Mesothelial cell of epicardium (in vitro differentiated cells): ENCODE measurements around the gene PACSIN1. TPM values are rescaled to one million over a fixed set of nuclear protein-coding genes. Genes with fewer than 3 reads are reported as not detected.

ENCODE experiments used
- DNase-seq, 2 experiments: peaks; one replicate each; pipeline ENCODE4 v3.0.0; 2021; ENCODE audit warnings: low spot score in 2 of 2; ENCODE audit not compliant: unreplicated experiment in 2 of 2
- H3K27ac Mint-ChIP-seq: 2 replicates; pipeline ENCODE4 v1.8.0; 2021; ENCODE audit warnings: mixed read lengths
- H3K27me3 Mint-ChIP-seq: 2 replicates; pipeline ENCODE4 v1.8.0; 2021; ENCODE audit warnings: low read depth, mixed read lengths
- H3K36me3 Mint-ChIP-seq: 2 replicates; pipeline ENCODE4 v1.8.0; 2021; ENCODE audit warnings: mixed read lengths
- H3K4me1 Mint-ChIP-seq: 2 replicates; pipeline ENCODE4 v1.8.0; 2021; ENCODE audit warnings: mixed read lengths
- H3K4me3 Mint-ChIP-seq: 2 replicates; pipeline ENCODE4 v1.8.0; 2021; ENCODE audit warnings: mild to moderate bottlenecking, moderate library complexity, mixed read lengths
- H3K9me3 Mint-ChIP-seq: 2 replicates; pipeline ENCODE4 v1.8.0; 2021; ENCODE audit warnings: mixed read lengths
- total RNA-seq: library from RNA; stranded (reverse); gene quantifications from 3 replicates; pipeline ENCODE4 v1.2.1, GENCODE V29; 2021
- TF ChIP-seq, protein P1 (sequence below): fragments of 200-600 bp; sonication (generic); IDR thresholded peaks from one replicate; pipeline ENCODE4 v1.5.0; 2021; ENCODE audit warnings: antibody characterized with exemption; ENCODE audit not compliant: unreplicated experiment

PACSIN1 gene
- total RNA-seq, 1 donor from 2014 or later, result 3.3 TPM

DNA sequence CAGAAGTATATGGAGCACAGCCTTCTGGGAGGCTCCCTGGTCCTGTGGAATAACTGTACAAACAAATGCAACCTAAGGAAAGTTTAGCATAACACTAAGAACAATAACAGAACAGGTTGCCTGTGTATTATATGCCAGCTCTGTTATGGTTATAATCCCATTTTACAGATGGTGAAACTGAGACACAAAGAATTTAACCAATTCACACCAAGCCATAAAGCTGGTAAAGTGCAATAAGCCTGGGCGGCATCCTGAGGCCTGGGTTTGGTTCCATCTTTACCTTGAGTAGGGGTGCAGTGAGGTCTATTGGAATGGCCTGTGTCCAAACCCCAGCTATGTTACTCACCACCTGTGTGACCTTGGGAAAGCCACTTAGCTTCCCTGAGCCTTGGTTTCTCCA lies 14.7 kb upstream of the PACSIN1 start:
- TF ChIP-seq, protein P1, sequence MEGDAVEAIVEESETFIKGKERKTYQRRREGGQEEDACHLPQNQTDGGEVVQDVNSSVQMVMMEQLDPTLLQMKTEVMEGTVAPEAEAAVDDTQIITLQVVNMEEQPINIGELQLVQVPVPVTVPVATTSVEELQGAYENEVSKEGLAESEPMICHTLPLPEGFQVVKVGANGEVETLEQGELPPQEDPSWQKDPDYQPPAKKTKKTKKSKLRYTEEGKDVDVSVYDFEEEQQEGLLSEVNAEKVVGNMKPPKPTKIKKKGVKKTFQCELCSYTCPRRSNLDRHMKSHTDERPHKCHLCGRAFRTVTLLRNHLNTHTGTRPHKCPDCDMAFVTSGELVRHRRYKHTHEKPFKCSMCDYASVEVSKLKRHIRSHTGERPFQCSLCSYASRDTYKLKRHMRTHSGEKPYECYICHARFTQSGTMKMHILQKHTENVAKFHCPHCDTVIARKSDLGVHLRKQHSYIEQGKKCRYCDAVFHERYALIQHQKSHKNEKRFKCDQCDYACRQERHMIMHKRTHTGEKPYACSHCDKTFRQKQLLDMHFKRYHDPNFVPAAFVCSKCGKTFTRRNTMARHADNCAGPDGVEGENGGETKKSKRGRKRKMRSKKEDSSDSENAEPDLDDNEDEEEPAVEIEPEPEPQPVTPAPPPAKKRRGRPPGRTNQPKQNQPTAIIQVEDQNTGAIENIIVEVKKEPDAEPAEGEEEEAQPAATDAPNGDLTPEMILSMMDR, result no peak
- Mint-ChIP-seq H3K4me3 (no peak overlapping the region), H3K27me3 (no peaks in the 10 kb centered on the region), H3K9me3 (peaks cover 5% of the 10 kb centered on the region), H3K27ac (no peak overlapping the region), H3K4me1 (peaks cover 5% of the 10 kb centered on the region), H3K36me3 (no peaks in the 10 kb centered on the region)
- DNase-seq, result no peak

DNA sequence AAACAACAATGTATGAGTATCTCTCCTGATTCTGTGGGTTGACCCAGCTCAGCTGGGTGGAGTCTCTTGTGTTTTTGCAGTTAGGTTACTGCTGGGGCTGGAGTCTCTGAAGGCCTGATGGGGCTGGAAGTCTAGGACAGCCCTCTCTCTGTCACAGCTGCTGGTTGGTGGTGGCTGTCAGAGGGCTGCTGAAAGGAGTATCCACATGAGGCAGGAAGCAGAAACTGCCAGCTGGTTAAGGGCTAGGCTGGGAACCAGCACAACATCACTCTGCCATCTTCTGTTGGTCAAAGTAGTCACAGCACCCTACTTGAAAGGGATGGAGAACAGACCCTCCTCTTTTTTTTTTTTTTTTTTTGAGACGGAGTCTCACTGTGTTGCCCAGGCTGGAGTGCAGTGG lies 10.0 kb upstream of the PACSIN1 start:
- H3K9me3 Mint-ChIP-seq, result peaks cover 5% of the 10 kb centered on the region
- H3K4me1 Mint-ChIP-seq, result no peaks in the 10 kb centered on the region
- no peak for DNase-seq
- TF ChIP-seq, protein P1, result no peak
- H3K27me3 Mint-ChIP-seq, result no peaks in the 10 kb centered on the region
- no peak overlapping the region for H3K4me3 Mint-ChIP-seq
- H3K36me3 Mint-ChIP-seq, result no peaks in the 10 kb centered on the region
- H3K27ac Mint-ChIP-seq, result no peak overlapping the region

DNA sequence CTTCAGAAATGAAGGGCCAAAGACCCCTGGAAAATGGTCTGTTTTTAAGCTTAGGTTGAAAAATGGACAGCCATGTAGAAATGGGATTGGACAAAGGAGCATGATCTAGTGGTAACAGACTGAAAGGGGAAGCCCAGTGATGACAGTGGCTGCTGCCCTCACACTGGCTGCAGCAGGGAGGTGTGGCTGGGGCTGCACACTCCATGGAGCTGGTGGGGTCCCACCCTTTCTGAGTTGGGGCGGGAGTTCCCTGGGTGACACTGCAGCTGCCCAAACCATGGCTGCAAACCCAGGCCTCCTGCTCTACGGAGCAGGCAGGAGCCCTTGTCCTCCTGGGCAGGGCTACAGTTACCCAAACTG lies 8.5 kb upstream of the PACSIN1 start:
- H3K4me3 Mint-ChIP-seq, result no peak overlapping the region
- no peaks in the 10 kb centered on the region for H3K9me3 Mint-ChIP-seq
- no peak overlapping the region for H3K27ac Mint-ChIP-seq
- no peaks in the 10 kb centered on the region for H3K27me3 Mint-ChIP-seq
- H3K36me3 Mint-ChIP-seq, result no peaks in the 10 kb centered on the region
- peaks cover 2% of the 10 kb centered on the region for H3K4me1 Mint-ChIP-seq
- TF ChIP-seq, protein P1, result no peak
- no peak for DNase-seq

DNA sequence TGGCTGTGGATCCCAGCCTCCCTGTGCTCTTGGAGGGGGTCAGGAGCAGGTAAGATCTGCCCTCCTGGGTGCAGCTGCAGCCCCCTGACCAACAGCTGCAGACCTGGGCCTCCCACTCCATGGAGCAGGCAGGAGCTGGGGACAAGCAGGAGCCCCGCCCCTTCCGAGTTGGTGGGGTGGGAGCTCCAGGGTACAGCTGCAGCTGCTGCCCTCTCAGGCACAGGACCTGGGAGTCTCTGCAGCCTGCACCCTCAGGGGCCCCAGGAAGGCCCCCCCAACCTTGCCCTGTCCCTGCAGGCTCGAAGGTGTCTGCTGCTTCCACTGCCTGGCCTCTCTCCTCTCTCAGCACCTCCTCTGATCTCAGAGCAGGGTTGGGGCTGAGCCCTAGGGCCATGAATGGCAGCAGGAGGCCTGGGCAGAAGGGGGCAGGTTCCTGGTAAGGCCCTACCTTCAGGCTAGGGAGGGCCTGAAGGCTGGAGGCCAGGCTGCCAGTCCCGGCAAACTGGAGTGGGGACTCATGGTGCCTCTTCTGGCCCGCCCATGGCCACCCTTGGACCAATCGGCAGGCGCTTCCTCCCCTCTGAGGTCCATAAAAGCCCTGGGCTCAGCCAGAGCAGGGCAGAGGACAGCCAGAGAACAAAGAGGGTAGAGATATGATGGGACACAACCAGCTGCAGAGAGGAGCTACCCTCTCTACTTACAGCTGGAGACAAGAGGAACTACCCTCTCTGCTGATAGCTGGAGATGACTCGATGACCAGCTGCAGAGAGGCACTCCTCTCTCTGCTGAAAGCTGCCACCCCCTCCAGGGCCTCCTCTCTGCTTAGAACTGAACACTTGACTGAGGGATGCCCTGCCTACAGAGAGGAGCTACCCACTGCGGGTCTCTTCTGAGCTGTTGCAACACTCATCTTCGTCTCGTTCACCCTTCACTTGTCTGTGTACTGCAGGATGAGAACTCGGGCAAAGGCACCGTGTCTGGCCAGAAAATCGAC lies 7.8 kb upstream of the PACSIN1 start:
- no peak for DNase-seq
- Mint-ChIP-seq H3K27ac (no peak overlapping the region), H3K4me3 (no peak overlapping the region)

DNA sequence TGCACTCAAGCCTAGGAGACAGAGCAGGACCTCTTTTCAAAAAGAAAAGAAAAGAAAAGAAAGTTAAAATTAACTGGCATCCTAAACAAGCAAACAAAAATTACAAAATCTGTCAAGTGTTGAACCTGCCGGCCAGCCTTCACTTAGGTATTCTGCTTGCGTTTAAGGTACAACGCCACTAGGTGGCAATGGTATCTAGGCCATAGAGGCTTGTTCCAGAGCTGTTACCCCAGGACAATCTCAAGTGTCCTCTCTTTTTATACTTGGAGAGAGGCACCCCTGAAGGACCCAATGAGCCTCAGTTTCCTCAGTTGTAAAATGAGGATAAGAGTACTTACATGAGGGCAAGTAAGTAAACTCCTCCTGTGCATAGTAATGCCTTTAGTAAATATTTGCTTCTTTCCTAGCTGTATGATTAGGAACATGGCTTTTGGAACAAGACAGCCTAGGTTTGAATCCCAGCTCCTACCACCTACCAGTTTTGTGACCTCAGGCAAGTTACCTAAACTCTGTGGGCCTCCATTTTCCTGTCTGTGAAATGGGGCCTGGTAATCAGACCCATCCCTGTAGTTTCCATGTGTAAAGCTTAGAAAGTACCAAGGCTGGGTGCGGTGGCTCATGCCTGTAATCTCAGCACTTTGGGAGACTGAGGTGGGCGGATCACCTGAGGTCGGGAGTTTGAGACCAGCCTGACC lies 5.8 kb upstream of the PACSIN1 start:
- TF ChIP-seq, protein P1, result peak; percentile 55
- H3K27me3 Mint-ChIP-seq, result peaks cover 3% of the 10 kb centered on the region
- no peak for DNase-seq
- H3K4me3 Mint-ChIP-seq, result no peak overlapping the region
- no peaks in the 10 kb centered on the region for H3K36me3 Mint-ChIP-seq
- H3K27ac Mint-ChIP-seq, result no peak overlapping the region
- H3K9me3 Mint-ChIP-seq, result no peaks in the 10 kb centered on the region
- H3K4me1 Mint-ChIP-seq, result peaks cover 9% of the 10 kb centered on the region

More for the DNA sequence above, 7.8 kb upstream of the PACSIN1 start:
- H3K4me1 Mint-ChIP-seq, result peaks cover 8% of the 10 kb centered on the region
- H3K27me3 Mint-ChIP-seq, result no peaks in the 10 kb centered on the region
- no peaks in the 10 kb centered on the region for H3K36me3 Mint-ChIP-seq
- TF ChIP-seq, protein P1, result no peak
- no peaks in the 10 kb centered on the region for H3K9me3 Mint-ChIP-seq
